CD14-positive monocyte (primary cell): ENCODE data around the gene SLC22A5. TPM values are rescaled to one million over a fixed set of nuclear protein-coding genes. Genes with fewer than 3 reads are reported as not detected.

Experiments
- DNase-seq, 3 donors: peaks; one replicate each; pipeline ENCODE4 v3.0.0-alpha.2; 2011 to 2022
- H2AFZ ChIP-seq: 2 replicates; pipeline ENCODE4 v1.6.0; 2012; ENCODE audit warnings: mild to moderate bottlenecking, low read depth, low read length, inconsistent platforms; ENCODE audit not compliant: insufficient read depth, poor library complexity, severe bottlenecking
- H3K27ac ChIP-seq, 2 donors: 1 replicate in 1 of 2; 2 replicates in 1 of 2; pipeline ENCODE4 v1.5.1; 2012 to 2013; ENCODE audit warnings: low read length in 2 of 2, control low read depth in 1 of 2, inconsistent platforms in 1 of 2, low read depth in 1 of 2, mild to moderate bottlenecking in 1 of 2
- H3K27me3 ChIP-seq, 2 donors: one replicate each; pipeline versions ENCODE4 v1.6.0 to v1.6.1; 2011 to 2013; ENCODE audit warnings: low read length in 2 of 2; ENCODE audit not compliant: control insufficient read depth in 2 of 2, insufficient read depth in 2 of 2
- H3K36me3 ChIP-seq, 2 donors: replicated peaks in 1 of 2; 1 replicate in 1 of 2; 2 replicates in 1 of 2; pipeline versions ENCODE4 v1.5.1 to v1.6.1; 2012 to 2013; ENCODE audit warnings: low read length in 2 of 2, control low read depth in 1 of 2, inconsistent platforms in 1 of 2, mild to moderate bottlenecking in 1 of 2; ENCODE audit not compliant: insufficient read depth in 2 of 2, control insufficient read depth in 1 of 2
- H3K4me1 ChIP-seq, 2 donors: 1 replicate in 1 of 2; 2 replicates in 1 of 2; pipeline versions ENCODE4 v1.5.1 to v1.6.1; 2012 to 2013; ENCODE audit warnings: low read length in 2 of 2, control low read depth in 1 of 2, inconsistent platforms in 1 of 2, mild to moderate bottlenecking in 1 of 2, moderate library complexity in 1 of 2; ENCODE audit not compliant: insufficient read depth in 2 of 2, control insufficient read depth in 1 of 2
- H3K4me2 ChIP-seq: replicated peaks from 2 replicates; pipeline ENCODE3; 2012; ENCODE audit warnings: low read length, moderate library complexity, mild to moderate bottlenecking; ENCODE audit not compliant: poor library complexity, severe bottlenecking; ENCODE audit errors: extremely low read depth
- H3K4me3 ChIP-seq, 3 experiments: fragments of 200-600 bp in 1 of 3; sonication (generic) in 1 of 3; replicated peaks in 1 of 3; 1 replicate in 2 of 3; 2 replicates in 1 of 3; pipeline ENCODE4 v1.5.1; 2011 to 2013; ENCODE audit warnings: low read length in 3 of 3, mild to moderate bottlenecking in 3 of 3, control low read depth in 2 of 3, low read depth in 2 of 3, inconsistent platforms in 1 of 3, moderate library complexity in 1 of 3
- H3K79me2 ChIP-seq: 2 replicates; pipeline ENCODE4 v1.6.0; 2012; ENCODE audit warnings: mild to moderate bottlenecking, control low read depth, inconsistent platforms, low read length, moderate library complexity; ENCODE audit not compliant: insufficient read depth
- H3K9ac ChIP-seq: 2 replicates; pipeline ENCODE4 v1.6.0; 2017; ENCODE audit warnings: low read length, mild to moderate bottlenecking; ENCODE audit not compliant: insufficient read depth, poor library complexity, severe bottlenecking
- H3K9me3 ChIP-seq, 2 donors: replicated peaks in 1 of 2; 1 replicate in 1 of 2; 2 replicates in 1 of 2; pipeline versions ENCODE4 v1.5.1 to v1.6.1; 2012 to 2013; ENCODE audit warnings: low read length in 2 of 2, control low read depth in 1 of 2; ENCODE audit not compliant: control insufficient read depth in 1 of 2, insufficient read depth in 1 of 2
- H4K20me1 ChIP-seq: 2 replicates; pipeline ENCODE4 v1.6.0; 2012; ENCODE audit warnings: mild to moderate bottlenecking, low read length, control low read depth, moderate library complexity; ENCODE audit not compliant: insufficient read depth
- H3K27ac Mint-ChIP-seq, 7 donors: one replicate each; pipeline ENCODE4 v1.8.0; 2020; ENCODE audit warnings: mild to moderate bottlenecking in 7 of 7, mixed read lengths in 7 of 7, moderate library complexity in 6 of 7, inconsistent platforms in 2 of 7
- H3K27me3 Mint-ChIP-seq, 3 donors: one replicate each; pipeline ENCODE4 v1.8.0; 2021 to 2022; ENCODE audit warnings: low read depth in 3 of 3, mild to moderate bottlenecking in 3 of 3, mixed read lengths in 3 of 3, moderate library complexity in 3 of 3, inconsistent platforms in 1 of 3
- H3K36me3 Mint-ChIP-seq, 2 donors: one replicate each; pipeline ENCODE4 v1.8.0; 2020; ENCODE audit warnings: mixed read lengths in 2 of 2, inconsistent platforms in 1 of 2, mild to moderate bottlenecking in 1 of 2
- H3K4me1 Mint-ChIP-seq: one replicate; pipeline ENCODE4 v1.8.0; 2020; ENCODE audit warnings: mild to moderate bottlenecking, mixed read lengths
- H3K4me3 Mint-ChIP-seq, 2 donors: one replicate each; pipeline ENCODE4 v1.8.0; 2020; ENCODE audit warnings: mild to moderate bottlenecking in 2 of 2, mixed read lengths in 2 of 2, moderate library complexity in 1 of 2
- H3K9me3 Mint-ChIP-seq, 7 donors: one replicate each; pipeline ENCODE4 v1.8.0; 2020 to 2022; ENCODE audit warnings: mixed read lengths in 7 of 7, mild to moderate bottlenecking in 6 of 7, moderate library complexity in 6 of 7, inconsistent platforms in 2 of 7
- CTCF ChIP-seq: fragments of 200-600 bp; IDR thresholded peaks from one replicate; pipeline ENCODE4 v1.8.0; 2022; ENCODE audit warnings: antibody characterized with exemption, mild to moderate bottlenecking
- WGBS: methylation state at CpG from one replicate; pipeline ENCODE4 v1.1.5; 2013; ENCODE audit warnings: missing lambda C conversion rate; ENCODE audit not compliant: insufficient coverage; 5-methylcytosine and 5-hydroxymethylcytosine counted together
- intact Hi-C, 2 donors: fragments of 100-400 bp; cut with micrococcal nuclease; formaldehyde crosslinking; loops; one replicate each; pipeline versions ENCODE4 v1.15.0 to v1.15.1; 2023
- polyA plus RNA-seq, 3 donors: library from polyadenylated mRNA; depleted of rRNA in 1 of 3; unstranded in 2 of 3; stranded (reverse) in 1 of 3; fragments of 300-500 nt in 2 of 3; fragments of >200 nt in 1 of 3; fragmentation: Illumina TruSeq in 2 of 3; gene quantifications; 1 replicate in 2 of 3; 2 replicates in 1 of 3; pipeline ENCODE4 v1.2.3, GENCODE V29; 2012 to 2021

SLC22A5 gene
- polyA plus RNA-seq, 3 donors, result 2.4 to 14.6 (median 3.5) TPM

DNA sequence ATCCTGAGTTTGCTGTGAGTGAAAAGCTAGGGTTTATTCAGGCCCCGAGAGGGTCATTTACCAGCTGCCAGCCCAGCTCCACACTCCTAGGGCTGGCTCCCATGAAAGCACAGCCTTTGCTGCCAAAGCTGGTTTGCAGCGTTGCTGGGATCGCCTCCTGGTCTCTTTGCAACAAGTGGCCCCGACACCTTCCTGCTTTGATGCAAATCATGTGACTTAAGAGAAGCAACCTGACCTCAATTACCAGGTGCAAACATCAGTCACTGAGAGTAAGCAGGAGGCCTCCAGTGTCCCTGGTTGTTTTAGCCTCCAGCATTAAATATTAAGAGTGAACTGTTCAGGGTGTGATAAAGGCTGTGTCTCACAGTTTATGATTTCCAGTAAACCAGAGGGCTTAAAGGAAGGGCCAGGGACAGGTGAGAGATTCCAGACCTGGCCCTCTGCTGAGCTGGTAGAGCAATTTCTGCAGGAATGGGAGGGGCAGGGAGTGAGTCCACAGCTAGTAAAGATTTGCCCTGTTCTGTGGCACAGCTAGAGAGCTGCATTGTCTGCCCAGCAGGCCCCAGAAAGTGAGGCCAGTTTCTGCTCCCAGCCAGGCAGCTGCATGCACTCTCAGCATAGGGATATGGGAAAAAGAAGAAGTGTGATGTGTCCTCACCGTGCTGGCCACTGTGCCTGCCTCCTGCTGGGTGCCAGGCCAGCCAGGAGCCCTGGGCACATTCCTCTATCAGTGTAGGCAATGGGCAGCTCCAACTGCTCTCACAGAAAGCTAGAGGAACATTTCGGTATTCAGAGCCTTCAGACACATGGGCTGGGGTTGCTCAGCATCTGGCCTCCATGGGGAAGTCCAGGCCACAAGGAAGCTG lies 58.0 kb downstream of the SLC22A5 start:
- Histone ChIP-seq H3K9ac (peak overlapping the region; percentile 85), H3K79me2 (peaks cover 88% of the 10 kb centered on the region), H3K36me3 (peaks cover 0 to 15% of the 10 kb centered on the region in 2 donors), H3K27me3 (no peaks in the 10 kb centered on the region), H4K20me1 (no peaks in the 10 kb centered on the region), H3K27ac (peak overlapping the region; percentile 97 to 99), H3K4me3 (peak overlapping the region in 1 of 3 experiments; percentile 62), H3K4me1 (peaks cover 100% of the 10 kb centered on the region in 2 donors), H2AFZ (no peak overlapping the region), H3K4me2 (peak overlapping the region; percentile 67), H3K9me3 (no peaks in the 10 kb centered on the region)
- intact Hi-C loops, result loop anchor here (2.0 to 5.0 kb wide), 3 partner anchors 29 to 65 kb away; partner anchors contain the start of gene IRF1 (in 1 of the 2)
- 17% methylated on average over 6 of the region's 6 CpGs for WGBS
- Mint-ChIP-seq H3K27ac (peak overlapping the region; percentile 95 to 98 (median 98)), H3K4me3 (peak overlapping the region in 1 of 2 donors; percentile 79), H3K9me3 (no peaks in the 10 kb centered on the region), H3K4me1 (peaks cover 99% of the 10 kb centered on the region), H3K27me3 (peaks cover 0 to 2% (median 2%) of the 10 kb centered on the region in 3 donors), H3K36me3 (peaks cover 37 to 45% of the 10 kb centered on the region in 2 donors)
- DNase-seq, result peak; percentile 64 to 73 (median 73)
- TF ChIP-seq CTCF, result no peak

- Mint-ChIP-seq H3K36me3 (peaks cover 39 to 42% of the 10 kb centered on the region in 2 donors), H3K4me3 (peak overlapping the region in 1 of 2 donors; percentile 53), H3K9me3 (no peaks in the 10 kb centered on the region), H3K27me3 (peaks cover 0 to 2% (median 2%) of the 10 kb centered on the region in 3 donors), H3K27ac (peak overlapping the region; percentile 95 to 98 (median 98)), H3K4me1 (peaks cover 99% of the 10 kb centered on the region)
- Histone ChIP-seq H3K9me3 (no peaks in the 10 kb centered on the region), H3K9ac (peak overlapping the region; percentile 85), H3K36me3 (peaks cover 0 to 14% of the 10 kb centered on the region in 2 donors), H3K27me3 (no peaks in the 10 kb centered on the region), H3K4me2 (peak overlapping the region; percentile 67), H4K20me1 (no peaks in the 10 kb centered on the region), H3K27ac (peak overlapping the region; percentile 97 to 99), H3K4me1 (peaks cover 100% of the 10 kb centered on the region in 2 donors), H3K79me2 (peaks cover 88% of the 10 kb centered on the region), H3K4me3 (peak overlapping the region in 1 of 3 experiments; percentile 62), H2AFZ (no peak overlapping the region)
- intact Hi-C loops, result loop anchor here (5.0 kb wide), 2 partner anchors 34 to 64 kb away; partner anchors contain the start of gene IRF1 (in 1 of the 2)
- TF ChIP-seq CTCF, result no peak
- no peak for DNase-seq
Measured at GRCh38 chr5:132428147-132428482, 58.6 kb downstream of the SLC22A5 start.
